Epithelial cell of proximal tubule (primary cell): ENCODE measurements around the gene PPP3CA. TPM values are rescaled to one million over a fixed set of nuclear protein-coding genes. Genes with fewer than 3 reads are reported as not detected.

Experiments used
- DNase-seq: peaks from one replicate; pipeline ENCODE4 v3.0.0-alpha.2; 2011; ENCODE audit warnings: low read depth
- H3K4me3 ChIP-seq: 2 replicates; pipeline ENCODE4 v1.5.1; 2011; ENCODE audit warnings: low read depth, mild to moderate bottlenecking, low read length
- total RNA-seq: library from RNA; depleted of rRNA; stranded (reverse); fragments of >200 nt; gene quantifications from 2 replicates; pipeline ENCODE4 v1.2.3, GENCODE V29; 2015
- TF ChIP-seq, protein P1 (sequence below): conservative IDR thresholded peaks from 2 replicates; pipeline ENCODE4 v1.5.1; 2012; ENCODE audit warnings: low read depth, mild to moderate bottlenecking, low read length

PPP3CA gene
- total RNA-seq, 1 donor from 2014 or later = 16.5 TPM

- DNase-seq = no peak
- no peak overlapping the region for H3K4me3 ChIP-seq
- TF ChIP-seq, protein P1, sequence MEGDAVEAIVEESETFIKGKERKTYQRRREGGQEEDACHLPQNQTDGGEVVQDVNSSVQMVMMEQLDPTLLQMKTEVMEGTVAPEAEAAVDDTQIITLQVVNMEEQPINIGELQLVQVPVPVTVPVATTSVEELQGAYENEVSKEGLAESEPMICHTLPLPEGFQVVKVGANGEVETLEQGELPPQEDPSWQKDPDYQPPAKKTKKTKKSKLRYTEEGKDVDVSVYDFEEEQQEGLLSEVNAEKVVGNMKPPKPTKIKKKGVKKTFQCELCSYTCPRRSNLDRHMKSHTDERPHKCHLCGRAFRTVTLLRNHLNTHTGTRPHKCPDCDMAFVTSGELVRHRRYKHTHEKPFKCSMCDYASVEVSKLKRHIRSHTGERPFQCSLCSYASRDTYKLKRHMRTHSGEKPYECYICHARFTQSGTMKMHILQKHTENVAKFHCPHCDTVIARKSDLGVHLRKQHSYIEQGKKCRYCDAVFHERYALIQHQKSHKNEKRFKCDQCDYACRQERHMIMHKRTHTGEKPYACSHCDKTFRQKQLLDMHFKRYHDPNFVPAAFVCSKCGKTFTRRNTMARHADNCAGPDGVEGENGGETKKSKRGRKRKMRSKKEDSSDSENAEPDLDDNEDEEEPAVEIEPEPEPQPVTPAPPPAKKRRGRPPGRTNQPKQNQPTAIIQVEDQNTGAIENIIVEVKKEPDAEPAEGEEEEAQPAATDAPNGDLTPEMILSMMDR = no peak
Observed at GRCh38 chr4:101145021-101145420, 202.3 kb downstream of the PPP3CA start.

DNA sequence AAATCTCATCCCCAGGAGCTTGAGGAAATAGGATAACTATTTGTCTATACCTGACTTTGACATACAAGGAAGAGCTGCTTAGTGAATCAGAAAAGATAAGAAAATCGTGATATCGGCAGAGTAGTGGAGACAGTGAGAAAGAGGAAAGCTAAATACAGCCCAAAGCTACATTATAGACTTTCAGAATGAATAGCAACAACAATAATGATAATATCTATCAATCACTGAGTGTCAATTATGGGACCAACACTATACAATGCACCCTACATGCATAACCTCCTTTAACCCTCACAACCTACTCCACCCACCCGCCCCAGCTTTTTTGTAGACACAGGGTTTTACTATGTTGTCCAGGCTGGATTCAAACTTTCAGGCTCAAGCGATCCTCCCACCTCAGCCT lies 205.1 kb downstream of the PPP3CA start:
- no peak overlapping the region for H3K4me3 ChIP-seq
- no peak for DNase-seq
- TF ChIP-seq, protein P1 = no peak

DNA sequence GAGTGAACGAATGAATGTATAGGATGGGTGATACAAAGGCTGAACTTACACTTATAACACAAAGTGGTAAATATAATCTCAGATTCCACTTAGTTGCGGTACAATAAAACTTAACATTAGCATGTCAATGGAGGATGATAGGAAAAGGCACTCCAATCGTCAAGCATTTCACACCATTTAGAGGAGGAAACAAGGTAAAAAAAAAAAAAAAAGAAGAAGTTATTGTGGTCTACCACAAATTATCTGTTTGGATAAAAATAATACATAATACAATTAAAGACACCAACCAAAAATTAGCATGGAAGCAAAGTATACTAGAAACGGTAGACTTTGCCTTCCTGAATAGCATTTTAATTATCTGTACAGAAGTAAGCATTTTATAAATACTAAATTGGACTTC lies 205.5 kb downstream of the PPP3CA start:
- TF ChIP-seq, protein P1 = no peak
- no peak for DNase-seq
- no peak overlapping the region for H3K4me3 ChIP-seq

GRCh38 chr4:101141230-101141629 lies 206.1 kb downstream of the PPP3CA start:
- no peak overlapping the region for H3K4me3 ChIP-seq
- no peak for DNase-seq
- TF ChIP-seq, protein P1 = no peak

DNA sequence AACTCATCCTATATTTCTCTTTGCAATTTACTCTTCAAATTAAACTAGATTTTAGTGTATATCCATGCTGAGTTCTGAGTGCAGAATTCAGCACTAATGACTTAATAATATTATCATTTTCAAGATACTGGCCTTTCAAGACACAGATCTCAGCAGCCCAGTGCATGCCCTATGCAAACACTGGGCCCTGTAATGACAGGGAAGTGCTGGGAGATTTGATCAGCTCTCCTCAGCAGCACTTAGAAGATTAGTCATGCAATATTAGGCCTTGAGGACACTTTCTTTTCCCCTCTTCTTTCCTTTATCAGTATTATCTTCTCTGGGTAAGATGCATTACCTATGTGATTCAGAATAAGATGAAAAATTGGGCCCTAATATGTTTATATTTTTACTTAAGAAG lies 207.1 kb downstream of the PPP3CA start:
- H3K4me3 ChIP-seq = no peak overlapping the region
- DNase-seq = no peak
- TF ChIP-seq, protein P1 = no peak

DNA sequence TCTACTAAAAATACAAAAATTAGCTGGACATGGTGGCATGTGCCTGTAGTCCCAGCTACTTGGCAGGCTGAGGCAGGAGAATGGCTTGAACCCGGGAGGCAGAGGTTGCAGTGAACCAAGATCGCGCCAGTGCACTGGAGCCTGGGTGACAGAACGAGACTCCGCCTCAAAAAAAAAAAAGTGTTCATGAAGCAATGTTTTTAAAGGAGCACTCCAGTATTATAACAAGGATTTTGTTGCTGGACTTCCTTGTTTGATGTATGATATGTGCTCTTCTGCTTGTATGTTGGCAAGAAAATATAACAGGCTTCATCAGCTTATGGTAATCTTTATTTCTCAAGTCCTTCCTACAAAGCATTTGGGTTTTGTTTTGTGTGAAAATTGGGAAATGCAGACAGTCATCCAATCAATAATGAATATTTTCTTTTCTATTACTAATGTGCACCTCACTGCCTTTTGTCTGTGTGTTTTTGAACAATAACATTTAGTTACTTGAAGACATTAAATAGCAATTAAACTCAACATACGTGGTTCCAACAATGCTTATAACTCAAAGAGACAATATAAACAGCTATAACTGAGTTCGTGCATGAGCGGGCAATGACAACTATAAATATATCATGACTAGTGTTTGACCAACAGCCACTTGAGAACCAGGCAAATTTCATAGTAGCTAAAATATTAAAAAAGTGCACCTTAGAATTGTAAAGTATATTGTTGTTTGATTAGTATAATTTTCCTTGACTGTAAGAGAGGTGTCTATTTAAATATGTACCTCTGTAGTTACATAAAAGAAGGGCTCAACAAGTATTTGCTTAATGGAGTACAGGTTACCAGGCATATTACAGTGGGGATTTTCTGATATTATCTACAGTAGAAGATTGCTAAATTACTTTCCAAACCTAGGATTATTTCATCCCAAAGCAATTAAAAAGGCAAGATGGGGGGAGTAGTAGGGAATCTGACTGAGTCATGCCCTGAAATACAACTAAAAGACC lies 210.7 kb downstream of the PPP3CA start:
- TF ChIP-seq, protein P1 = no peak
- DNase-seq = no peak
- peak overlapping the region; percentile 32 for H3K4me3 ChIP-seq
